Progenitor cell of endocrine pancreas (in vitro differentiated cells): ENCODE data around the gene CDC14A. TPM values are rescaled to one million over a fixed set of nuclear protein-coding genes. Genes with fewer than 3 reads are reported as not detected.

Experiments used
- DNase-seq: peaks from one replicate; pipeline ENCODE4 v3.0.0; 2021; ENCODE audit warnings: low spot score; ENCODE audit not compliant: unreplicated experiment
- H3K27ac Mint-ChIP-seq: 2 replicates; pipeline ENCODE4 v1.8.0; 2021; ENCODE audit warnings: mild to moderate bottlenecking, moderate library complexity, mixed read lengths
- H3K27me3 Mint-ChIP-seq: 2 replicates; pipeline ENCODE4 v1.8.0; 2021; ENCODE audit warnings: mixed read lengths
- H3K36me3 Mint-ChIP-seq: 2 replicates; pipeline ENCODE4 v1.8.0; 2022; ENCODE audit warnings: mixed read lengths; ENCODE audit not compliant: insufficient read depth
- H3K4me1 Mint-ChIP-seq: 2 replicates; pipeline ENCODE4 v1.8.0; 2021; ENCODE audit warnings: low read depth, mixed read lengths
- H3K4me3 Mint-ChIP-seq: 2 replicates; pipeline ENCODE4 v1.8.0; 2021; ENCODE audit warnings: low read depth, mild to moderate bottlenecking, moderate library complexity, mixed read lengths
- H3K9me3 Mint-ChIP-seq: 2 replicates; pipeline ENCODE4 v1.8.0; 2021; ENCODE audit warnings: low read depth, mixed read lengths
- total RNA-seq: library from RNA; stranded (reverse); gene quantifications from 2 replicates; pipeline ENCODE4 v1.2.1, GENCODE V29; 2021
- TF ChIP-seq, protein P1 (sequence below): fragments of 200-600 bp; sonication (generic); IDR thresholded peaks from one replicate; pipeline ENCODE4 v1.5.0; 2021; ENCODE audit warnings: antibody characterized with exemption, mild to moderate bottlenecking; ENCODE audit not compliant: unreplicated experiment

CDC14A gene
- total RNA-seq, 1 donor from 2014 or later: 23.3 TPM

DNA sequence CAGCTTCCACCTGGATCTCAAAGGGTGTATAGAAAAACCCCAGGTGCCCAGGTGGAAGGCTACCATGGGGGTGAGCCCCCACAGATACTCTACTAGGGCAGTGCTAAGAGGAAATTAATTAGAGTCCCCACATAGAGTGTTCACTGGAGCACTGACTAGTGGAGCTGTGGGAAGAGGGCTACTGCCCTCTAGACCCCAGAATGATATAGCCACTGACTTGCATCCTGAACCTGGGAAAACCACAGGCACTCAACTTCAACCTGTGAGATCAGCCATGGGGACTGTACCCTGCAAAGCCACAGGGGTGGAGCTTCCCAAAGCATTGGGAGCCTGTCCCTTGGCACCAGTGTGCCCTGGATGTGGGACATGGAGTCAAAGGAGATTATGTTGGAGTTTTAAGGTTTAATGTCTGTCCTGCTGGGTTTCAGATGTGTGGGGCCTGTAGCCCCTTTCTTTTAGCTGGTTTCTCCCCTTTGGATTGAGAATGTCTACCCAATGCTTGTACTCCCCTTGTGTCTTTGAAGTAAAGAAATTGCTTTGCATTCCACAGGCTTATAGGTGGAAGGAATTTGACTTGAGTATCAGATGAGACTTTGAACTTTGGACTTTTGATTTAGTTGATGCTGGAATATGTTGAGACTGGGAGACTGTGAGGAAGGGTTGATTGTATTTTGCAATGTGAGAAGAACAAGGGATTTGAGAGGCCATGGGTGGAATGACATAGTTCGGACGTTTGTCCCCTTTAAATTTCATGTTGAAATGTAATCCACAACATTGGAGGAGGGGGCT lies 31.8 kb upstream of the CDC14A start:
- Mint-ChIP-seq H3K4me1 (peaks cover 22% of the 10 kb centered on the region), H3K4me3 (no peak overlapping the region), H3K36me3 (peaks cover 2% of the 10 kb centered on the region), H3K9me3 (peaks cover 20% of the 10 kb centered on the region), H3K27ac (no peak overlapping the region), H3K27me3 (no peaks in the 10 kb centered on the region)
- TF ChIP-seq, protein P1, sequence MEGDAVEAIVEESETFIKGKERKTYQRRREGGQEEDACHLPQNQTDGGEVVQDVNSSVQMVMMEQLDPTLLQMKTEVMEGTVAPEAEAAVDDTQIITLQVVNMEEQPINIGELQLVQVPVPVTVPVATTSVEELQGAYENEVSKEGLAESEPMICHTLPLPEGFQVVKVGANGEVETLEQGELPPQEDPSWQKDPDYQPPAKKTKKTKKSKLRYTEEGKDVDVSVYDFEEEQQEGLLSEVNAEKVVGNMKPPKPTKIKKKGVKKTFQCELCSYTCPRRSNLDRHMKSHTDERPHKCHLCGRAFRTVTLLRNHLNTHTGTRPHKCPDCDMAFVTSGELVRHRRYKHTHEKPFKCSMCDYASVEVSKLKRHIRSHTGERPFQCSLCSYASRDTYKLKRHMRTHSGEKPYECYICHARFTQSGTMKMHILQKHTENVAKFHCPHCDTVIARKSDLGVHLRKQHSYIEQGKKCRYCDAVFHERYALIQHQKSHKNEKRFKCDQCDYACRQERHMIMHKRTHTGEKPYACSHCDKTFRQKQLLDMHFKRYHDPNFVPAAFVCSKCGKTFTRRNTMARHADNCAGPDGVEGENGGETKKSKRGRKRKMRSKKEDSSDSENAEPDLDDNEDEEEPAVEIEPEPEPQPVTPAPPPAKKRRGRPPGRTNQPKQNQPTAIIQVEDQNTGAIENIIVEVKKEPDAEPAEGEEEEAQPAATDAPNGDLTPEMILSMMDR: no peak
- DNase-seq: no peak

DNA sequence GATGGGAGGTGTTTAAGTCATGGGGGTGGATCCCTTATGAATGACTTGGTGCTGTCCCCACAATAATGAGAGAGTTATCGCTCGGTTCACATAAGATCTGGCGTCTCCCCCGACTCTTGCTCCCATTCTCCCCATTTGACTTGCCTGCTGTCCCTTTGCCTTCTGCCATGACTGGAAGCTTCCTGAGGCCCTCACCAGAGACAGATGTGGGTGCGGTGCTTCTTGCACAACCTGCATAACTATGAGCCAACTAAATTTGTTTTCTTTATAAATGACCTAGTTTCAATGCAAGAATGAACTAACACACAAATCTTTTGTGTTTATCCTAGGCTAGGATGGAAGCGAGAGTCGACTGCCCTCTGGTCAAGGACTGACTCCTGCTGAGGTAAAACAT lies 31.2 kb upstream of the CDC14A start:
- H3K9me3 Mint-ChIP-seq: peaks cover 17% of the 10 kb centered on the region
- H3K4me1 Mint-ChIP-seq: peaks cover 23% of the 10 kb centered on the region

DNA sequence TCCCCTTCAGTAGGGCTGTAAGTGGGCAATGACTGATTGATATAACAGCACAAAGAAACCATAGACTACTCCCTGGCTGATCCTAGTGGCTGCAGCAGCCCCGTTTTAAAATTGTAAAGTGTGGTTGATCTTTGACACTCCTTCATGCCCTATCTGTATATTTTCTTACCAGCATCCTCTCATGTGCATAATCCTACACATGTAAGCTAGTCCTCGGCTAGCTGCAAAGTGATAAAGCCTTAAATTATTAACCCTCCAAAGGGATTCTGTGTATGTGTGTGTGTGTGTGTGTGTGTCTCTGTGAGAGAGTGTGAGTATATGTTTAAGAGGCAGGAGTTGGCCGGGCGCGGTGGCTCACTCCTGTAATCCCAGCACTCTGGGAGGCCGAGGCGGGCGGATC lies 30.8 kb upstream of the CDC14A start:
- no peak overlapping the region for H3K4me3 Mint-ChIP-seq
- H3K27ac Mint-ChIP-seq: no peak overlapping the region
- H3K27me3 Mint-ChIP-seq: no peaks in the 10 kb centered on the region
- TF ChIP-seq, protein P1: no peak
- peaks cover 17% of the 10 kb centered on the region for H3K9me3 Mint-ChIP-seq
- H3K36me3 Mint-ChIP-seq: peaks cover 2% of the 10 kb centered on the region
- no peak for DNase-seq
- H3K4me1 Mint-ChIP-seq: peaks cover 23% of the 10 kb centered on the region

More for the DNA sequence above, 31.2 kb upstream of the CDC14A start:
- Mint-ChIP-seq H3K27me3 (no peaks in the 10 kb centered on the region), H3K27ac (no peak overlapping the region), H3K36me3 (peaks cover 2% of the 10 kb centered on the region), H3K4me3 (no peak overlapping the region)
- DNase-seq: no peak
- TF ChIP-seq, protein P1: no peak

DNA sequence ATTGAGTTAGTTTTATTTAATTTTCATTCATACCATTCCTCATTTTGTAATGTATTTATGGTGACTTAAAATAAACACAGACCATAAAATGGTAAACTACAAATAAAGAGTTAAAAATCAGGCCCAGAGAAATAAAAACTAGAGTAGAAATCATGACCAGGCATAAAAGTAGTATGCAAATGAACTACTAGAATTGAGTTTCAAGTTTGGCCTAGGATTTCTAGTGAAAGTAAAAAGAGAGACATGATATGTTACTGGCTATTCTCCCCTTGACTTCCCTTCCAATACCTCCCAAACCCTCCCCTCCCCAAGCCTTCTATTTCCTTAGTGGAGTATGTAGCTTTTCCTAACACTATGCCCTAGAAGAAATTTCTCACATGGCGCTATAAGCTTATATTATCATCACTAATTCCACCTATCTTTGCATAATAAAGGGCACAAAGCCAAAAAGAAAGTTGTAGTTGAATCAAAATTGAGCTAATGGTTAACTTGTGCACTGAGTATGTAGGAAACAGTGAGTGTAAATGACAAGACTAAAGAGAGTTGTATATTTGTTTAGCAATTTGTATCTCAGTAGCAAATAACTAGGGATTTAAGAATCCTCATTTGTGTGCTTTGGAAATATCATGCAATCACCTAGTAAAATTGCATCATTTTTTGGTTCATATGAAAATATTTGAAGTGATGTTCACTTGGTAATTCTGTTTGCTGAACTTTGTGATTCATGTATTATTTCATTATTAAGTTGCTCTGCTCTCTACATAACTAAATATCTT lies 29.7 kb upstream of the CDC14A start:
- TF ChIP-seq, protein P1: no peak
- no peak for DNase-seq
- Mint-ChIP-seq H3K36me3 (peaks cover 2% of the 10 kb centered on the region), H3K4me1 (peaks cover 26% of the 10 kb centered on the region), H3K27me3 (no peaks in the 10 kb centered on the region), H3K9me3 (peaks cover 11% of the 10 kb centered on the region), H3K4me3 (no peak overlapping the region), H3K27ac (peak overlapping the region; percentile 30)

DNA sequence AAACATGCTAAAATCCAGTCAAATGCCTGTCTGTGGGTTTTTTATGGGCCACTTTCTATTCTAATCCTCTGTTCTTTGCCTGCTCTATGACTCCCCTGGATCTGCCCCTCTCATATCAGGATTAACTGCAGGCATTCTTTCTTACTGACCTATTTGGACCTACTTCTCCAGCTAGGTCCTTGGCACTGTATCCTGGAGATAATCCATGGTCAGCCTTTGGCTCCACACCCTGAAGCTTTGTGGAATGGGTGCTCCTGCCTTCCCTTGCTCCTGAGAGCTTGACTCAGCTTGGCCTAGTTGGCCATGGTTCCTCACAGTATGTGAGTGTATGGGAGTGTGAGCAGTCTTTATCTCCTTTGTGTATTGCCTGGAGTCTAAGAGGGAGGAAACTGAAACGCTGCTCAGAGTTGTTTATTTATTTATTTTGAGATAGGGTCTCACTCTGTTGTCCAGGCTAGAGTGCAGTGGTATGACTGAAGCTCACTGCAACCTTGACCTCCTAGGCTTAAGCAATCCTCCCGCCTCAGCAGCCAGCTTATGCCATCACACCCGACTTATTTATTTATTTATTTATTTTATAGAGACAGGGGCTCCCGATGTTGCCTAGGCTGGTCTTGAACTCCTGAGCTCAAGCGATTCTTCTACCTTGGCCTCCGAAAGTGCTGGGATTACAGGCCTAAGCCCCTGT lies 28.7 kb upstream of the CDC14A start:
- Mint-ChIP-seq H3K27ac (no peak overlapping the region), H3K4me1 (peaks cover 26% of the 10 kb centered on the region), H3K36me3 (peaks cover 2% of the 10 kb centered on the region), H3K9me3 (peaks cover 9% of the 10 kb centered on the region), H3K27me3 (no peaks in the 10 kb centered on the region), H3K4me3 (no peak overlapping the region)
- DNase-seq: no peak
- TF ChIP-seq, protein P1: no peak
